GM10248 (cell line): ENCODE results near the gene MITF.

ENCODE experiments used
- CTCF ChIA-PET: fragments of 300-600 bp; sonication (Branson Sonifier 250); formaldehyde crosslinking; extraction: SDS; loops from one replicate; lab custom pipeline; 2021; ENCODE audit warnings: antibody characterized with exemption; lab: Yijun Ruan, JAX
- POLR2A ChIA-PET: fragments of 350-650 bp; sonication (Branson Sonifier 250); formaldehyde crosslinking; extraction: SDS; loops from one replicate; lab custom pipeline; 2020; ENCODE audit warnings: antibody characterized with exemption; lab: Yijun Ruan, JAX
- DNase-seq: peaks from one replicate; pipeline ENCODE4 v3.0.0; 2012; ENCODE audit errors: extremely low spot score
- TF ChIP-seq, protein P1 (sequence below): IDR thresholded peaks from 2 replicates; pipeline ENCODE4 v1.5.1; 2012; ENCODE audit warnings: mild to moderate bottlenecking, low read depth; ENCODE audit errors: extremely low read depth, missing control alignments, control extremely low read depth

Gene MITF

DNA sequence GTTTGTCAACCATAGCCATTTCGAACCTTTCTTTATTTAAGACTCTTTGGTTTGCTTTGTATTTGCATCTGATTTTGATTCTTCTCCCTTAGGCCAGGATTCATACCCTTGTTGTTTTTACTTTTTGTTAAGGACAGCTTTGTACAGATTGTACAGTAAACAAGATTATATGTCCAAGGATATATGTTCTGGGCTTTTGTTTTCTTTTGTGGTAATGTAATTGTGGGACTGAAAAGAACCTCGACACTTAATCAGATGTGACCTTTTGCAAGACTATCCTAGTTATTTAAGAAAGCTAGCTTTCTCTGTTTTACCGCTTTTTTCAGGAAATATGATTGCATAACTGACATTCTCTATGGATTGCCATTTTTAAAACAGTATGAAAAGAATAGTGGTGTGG lies 193.2 kb downstream of the MITF start:
- TF ChIP-seq, protein P1, sequence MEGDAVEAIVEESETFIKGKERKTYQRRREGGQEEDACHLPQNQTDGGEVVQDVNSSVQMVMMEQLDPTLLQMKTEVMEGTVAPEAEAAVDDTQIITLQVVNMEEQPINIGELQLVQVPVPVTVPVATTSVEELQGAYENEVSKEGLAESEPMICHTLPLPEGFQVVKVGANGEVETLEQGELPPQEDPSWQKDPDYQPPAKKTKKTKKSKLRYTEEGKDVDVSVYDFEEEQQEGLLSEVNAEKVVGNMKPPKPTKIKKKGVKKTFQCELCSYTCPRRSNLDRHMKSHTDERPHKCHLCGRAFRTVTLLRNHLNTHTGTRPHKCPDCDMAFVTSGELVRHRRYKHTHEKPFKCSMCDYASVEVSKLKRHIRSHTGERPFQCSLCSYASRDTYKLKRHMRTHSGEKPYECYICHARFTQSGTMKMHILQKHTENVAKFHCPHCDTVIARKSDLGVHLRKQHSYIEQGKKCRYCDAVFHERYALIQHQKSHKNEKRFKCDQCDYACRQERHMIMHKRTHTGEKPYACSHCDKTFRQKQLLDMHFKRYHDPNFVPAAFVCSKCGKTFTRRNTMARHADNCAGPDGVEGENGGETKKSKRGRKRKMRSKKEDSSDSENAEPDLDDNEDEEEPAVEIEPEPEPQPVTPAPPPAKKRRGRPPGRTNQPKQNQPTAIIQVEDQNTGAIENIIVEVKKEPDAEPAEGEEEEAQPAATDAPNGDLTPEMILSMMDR = no peak
- ChIA-PET CTCF (no interaction called here), POLR2A (no interaction called here)
- DNase-seq = no peak

DNA sequence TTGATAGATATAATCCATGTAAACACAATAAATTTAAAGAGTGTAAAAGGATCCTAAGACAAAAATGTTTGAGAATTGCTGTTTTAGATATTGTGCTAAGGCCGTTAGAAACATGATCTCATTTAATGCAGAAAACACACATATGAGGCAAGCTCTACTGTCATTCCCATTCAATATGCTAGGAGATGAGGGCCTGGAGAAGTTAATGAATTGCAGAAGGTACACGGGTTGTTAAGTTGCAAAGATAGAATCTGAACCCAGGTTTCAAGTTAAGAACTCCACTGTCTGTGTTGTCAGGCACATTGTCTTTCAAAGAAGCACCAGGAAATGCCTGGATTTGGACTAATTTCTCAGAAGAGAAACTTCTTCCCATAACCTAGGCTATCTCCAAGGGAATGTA lies 195.1 kb downstream of the MITF start:
- TF ChIP-seq, protein P1 = no peak
- ChIA-PET POLR2A (no interaction called here), CTCF (no interaction called here)
- DNase-seq = no peak

DNA sequence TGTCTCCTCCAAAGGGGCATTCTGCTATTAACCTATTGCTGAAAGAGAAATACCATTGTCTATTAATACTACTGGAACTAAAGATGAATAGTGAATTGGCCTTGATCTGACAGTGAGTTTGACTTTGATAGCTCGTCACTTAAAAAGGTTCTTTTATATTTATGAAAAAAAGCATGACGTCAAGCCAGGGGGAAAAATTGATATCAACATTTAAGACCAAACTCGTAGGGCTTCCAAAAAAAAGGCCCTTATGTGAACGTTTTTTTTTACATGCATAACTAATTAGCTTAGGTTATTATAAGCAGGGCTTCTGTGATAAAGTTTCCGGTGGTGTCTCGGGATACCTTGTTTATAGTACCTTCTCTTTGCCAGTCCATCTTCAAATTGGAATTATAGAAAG lies 197.0 kb downstream of the MITF start:
- POLR2A ChIA-PET = no interaction called here

DNA sequence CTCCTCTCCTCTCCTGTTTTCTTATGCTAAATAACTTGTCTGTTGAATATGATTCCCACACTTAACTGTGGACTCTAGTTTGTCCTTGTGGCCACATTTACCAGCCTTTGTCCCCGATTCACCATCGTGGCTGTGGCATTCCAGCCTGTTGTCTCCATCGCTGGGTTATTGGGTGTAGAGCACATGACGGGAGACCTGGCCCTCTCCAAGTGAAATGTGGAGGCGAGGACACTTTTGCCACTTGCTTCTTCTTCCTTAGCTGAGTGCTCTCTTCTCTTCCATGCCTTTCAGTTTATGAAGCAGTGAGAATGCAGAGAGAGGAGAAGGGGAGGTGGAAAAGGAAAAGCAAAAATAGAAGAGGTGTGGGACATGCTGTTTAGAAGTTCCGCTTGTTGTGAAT lies 198.8 kb downstream of the MITF start:
- CTCF ChIA-PET = interaction anchor here (2.1 kb wide), 1 partner anchor 9 kb away, joined by 8 read pairs; no protein-coding TSS in a partner anchor
- POLR2A ChIA-PET = no interaction called here
- TF ChIP-seq, protein P1 = no peak
- no peak for DNase-seq

More for the DNA sequence above, 197.0 kb downstream of the MITF start:
- TF ChIP-seq, protein P1 = no peak
- DNase-seq = no peak
- CTCF ChIA-PET = interaction anchor here (0.9 to 1.6 kb wide), 3 partner anchors 11 to 29 kb away, joined by 3 to 5 read pairs (median 4); no protein-coding TSS in a partner anchor

DNA sequence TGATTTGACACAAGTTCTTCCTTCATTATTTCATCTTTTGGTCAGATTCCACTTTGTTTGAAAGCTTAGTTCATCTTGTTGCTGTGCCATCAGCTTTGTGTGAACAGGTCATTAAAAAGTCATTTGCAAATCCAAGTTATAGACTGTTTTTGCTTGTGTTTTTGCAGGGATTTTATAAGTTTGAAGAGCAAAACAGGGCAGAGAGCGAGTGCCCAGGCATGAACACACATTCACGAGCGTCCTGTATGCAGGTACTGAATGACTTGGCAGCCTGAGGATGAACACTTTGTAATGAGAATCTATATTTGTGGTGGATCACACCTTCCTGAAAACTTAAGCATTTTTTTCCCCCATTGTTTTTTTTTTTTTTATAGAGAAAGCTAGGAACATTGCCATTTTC lies 199.7 kb downstream of the MITF start:
- TF ChIP-seq, protein P1 = no peak
- CTCF ChIA-PET = interaction anchor here (2.1 kb wide), 1 partner anchor 8 kb away, joined by 8 read pairs; no protein-coding TSS in a partner anchor

DNA sequence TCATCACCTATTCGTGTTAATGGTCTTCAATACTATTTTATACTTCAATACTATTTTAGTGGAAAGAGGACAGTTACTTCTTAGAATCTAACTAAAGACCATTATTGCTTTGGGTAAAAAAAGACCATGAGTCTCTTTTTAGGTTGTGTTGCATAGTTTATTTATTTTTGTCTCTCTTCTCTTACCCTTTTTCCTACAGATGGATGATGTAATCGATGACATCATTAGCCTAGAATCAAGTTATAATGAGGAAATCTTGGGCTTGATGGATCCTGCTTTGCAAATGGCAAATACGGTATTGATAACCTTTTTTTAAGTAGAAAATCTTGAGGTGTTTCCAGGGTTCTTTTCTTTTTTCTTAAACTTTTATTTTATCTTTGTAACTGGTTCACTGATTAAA lies 201.8 kb downstream of the MITF start:
- POLR2A ChIA-PET = no interaction called here
- TF ChIP-seq, protein P1 = no peak
- no peak for DNase-seq
- CTCF ChIA-PET = no interaction called here

More for the DNA sequence above, 199.7 kb downstream of the MITF start:
- POLR2A ChIA-PET = no interaction called here
- no peak for DNase-seq
